ENCODE data around the gene ALDH8A1.

ALDH8A1 gene, protein sequence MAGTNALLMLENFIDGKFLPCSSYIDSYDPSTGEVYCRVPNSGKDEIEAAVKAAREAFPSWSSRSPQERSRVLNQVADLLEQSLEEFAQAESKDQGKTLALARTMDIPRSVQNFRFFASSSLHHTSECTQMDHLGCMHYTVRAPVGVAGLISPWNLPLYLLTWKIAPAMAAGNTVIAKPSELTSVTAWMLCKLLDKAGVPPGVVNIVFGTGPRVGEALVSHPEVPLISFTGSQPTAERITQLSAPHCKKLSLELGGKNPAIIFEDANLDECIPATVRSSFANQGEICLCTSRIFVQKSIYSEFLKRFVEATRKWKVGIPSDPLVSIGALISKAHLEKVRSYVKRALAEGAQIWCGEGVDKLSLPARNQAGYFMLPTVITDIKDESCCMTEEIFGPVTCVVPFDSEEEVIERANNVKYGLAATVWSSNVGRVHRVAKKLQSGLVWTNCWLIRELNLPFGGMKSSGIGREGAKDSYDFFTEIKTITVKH

DNA sequence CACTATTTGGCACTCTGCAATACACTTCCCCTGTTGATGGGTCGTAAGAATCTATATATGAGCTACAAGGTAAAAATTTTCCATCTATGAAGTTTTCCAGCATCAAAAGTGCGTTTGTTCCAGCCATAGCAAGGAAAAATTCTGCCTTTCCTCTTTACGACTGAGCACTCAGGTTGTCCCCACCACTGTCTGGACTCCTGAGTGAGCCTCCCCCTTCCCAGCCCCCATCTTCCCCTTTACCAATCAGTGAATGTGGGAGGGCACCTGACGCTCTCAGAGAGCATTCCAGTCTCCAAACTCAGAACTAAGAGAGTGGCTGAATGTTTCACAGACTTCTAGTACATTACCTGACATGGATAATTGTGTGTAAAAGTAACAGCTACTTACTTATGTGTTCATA lies at the start of gene ALDH8A1:
TSS of gene ALDH8A1 (minus strand) at position 175 of the 400 bp plus-strand sequence. CDS start at position 127, 48 bp downstream.
- DNase-seq (ENCODE audit: low spot score): no peak

DNA sequence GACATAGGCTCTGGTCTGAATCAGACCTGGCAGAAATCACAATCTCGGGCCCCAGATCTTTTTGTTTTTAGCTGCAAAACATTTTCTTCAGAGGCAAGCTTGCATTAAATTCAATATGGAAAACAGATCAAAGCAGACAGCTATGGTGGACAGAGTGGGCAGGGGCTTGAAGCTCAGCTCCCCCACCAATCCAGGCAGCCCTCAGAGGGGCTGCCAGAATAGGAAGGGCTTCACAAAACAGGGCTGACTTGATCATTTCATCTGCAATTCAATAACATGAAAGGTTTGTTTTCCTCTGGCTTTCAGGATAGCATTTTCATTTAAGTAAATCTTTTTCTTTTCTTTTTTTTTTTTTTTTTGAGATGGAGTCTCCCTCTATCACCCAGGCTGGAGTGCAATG lies 49.2 kb upstream of the ALDH8A1 start:
- no peak for DNase-seq (ENCODE audit: low spot score)

DNA sequence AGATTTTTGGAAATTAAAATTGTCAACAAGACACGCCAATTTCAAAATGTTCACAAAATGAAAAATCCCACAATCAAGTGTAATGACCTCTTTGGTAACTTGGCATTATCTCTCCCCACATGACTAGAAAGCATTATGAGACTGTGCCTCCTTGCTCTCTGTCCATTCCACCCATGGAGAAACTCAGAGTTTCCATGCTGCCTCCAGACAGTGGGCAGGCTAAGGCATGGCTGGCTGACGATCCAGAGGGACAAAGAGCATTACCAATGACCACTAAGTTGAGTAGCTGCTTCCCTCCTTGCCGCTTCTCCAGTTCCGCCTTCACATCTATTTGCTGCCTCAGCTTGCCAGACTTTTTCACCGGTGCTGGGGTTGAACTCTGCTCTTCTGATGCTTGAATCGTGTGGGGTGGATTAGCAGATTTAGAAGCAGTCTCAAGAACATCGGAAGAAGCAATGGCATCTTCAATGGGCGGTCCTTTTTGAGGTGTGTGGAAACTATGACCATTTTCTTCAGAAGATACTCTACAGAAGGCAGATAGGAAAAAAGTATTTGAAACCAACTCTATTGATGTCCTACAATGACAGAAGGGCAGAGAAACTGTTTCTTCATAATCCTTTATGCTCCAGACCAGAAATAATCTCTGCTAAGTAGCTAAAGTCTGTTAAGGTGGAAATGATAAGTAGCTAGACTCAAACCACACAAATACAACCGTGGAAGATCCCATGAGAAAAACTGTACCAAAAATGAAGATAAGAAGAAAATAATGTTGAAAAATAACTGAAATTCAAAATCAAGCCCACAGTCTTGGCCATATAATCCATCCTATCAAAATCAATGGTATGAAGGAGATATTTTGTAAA lies 47.5 kb upstream of the ALDH8A1 start:
- DNase-seq (ENCODE audit: low spot score): no peak

DNA sequence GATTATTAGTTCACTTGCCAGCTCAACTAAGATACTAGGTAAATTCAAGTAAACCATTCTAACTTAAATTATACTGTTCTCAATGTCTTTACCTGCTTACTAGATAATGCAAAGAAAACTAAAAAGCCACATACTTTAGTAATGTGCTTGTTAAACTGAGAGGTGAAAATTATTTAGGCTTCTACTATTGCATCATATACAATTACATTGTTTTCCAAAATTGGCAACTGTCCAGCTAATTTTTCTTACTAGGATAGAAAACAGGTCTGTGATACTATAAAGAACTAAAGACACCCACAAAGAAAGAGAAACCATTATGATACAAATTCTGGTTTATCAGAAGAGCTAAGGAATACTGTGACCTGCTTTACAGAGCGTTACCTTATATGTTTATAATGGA lies 45.6 kb upstream of the ALDH8A1 start:
- DNase-seq (ENCODE audit: low spot score): no peak

DNA sequence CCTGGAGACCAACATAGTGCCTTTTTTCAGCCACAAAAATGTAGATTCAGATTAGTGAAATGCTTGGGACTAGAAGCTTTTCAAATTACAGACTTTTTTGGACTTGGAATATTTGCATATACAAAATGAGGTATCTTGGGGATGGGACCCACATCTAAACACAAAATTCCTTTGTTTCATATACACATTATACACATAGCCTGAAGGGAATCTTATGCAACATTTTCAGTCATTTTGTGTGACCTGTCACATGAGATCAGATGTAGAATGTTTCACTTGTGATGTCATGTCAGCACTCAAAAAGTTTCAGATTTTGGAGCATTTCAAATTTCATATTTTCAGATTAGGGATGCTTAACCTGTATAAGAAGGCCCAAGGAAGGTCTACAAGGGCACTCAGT lies 44.5 kb upstream of the ALDH8A1 start:
- DNase-seq (ENCODE audit: low spot score): no peak

DNA sequence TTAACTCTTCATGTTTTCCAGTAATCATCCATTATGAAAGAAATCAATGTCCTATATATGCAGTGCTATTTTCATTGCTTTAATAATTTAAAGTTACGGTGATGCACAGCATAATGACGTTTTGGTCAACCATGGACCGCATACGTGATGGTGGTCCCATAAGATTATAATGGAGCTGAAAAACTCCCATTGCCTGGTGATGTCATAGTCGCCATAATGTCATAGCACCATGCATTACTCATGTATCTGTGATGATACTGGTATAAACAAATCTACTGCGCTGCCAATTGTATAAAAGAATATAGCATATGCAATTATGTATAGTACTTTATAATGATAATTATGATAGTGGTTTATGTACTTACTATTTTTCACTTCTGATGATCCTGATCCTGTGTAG lies 42.3 kb upstream of the ALDH8A1 start:
- DNase-seq (ENCODE audit: low spot score): no peak

DNA sequence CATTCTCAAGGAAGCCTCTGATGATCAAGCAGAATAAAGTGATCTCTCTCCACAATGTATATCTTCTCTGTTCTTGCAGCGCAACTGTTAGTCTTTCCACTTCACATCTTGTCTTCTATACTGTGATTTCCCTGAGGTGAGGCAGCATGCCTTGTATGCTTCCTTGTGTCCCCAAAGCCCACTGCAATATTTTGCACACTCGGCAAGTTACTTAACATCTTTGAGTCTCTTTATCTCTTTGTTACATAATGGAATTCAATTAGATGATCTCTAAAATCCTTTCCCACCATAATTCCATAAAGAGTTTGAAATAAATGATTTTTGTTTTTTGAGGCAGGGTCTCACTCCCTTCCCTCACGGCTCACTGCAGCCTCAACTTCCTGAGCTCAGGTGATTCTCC lies 40.4 kb upstream of the ALDH8A1 start:
- no peak for DNase-seq (ENCODE audit: low spot score)

DNA sequence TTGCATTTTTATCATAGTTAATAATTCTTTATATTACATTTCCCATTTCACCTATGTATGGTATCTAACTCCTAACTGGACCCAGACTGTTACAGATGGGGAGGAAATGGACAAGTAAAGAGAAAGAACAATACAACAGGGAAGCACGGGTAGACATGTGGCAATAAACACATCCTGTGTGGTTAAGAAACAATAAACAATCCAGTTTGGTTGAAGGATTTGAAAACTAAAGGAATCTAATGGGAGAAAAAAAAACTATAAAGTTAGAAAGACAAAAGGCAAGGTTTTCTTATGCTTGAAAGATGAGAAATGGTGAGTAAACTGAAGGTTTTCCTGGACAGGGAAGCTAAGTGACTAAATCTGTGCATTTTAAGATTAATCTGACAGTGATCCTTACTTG lies 34.9 kb upstream of the ALDH8A1 start:
- DNase-seq (ENCODE audit: low spot score): peak; percentile 5

DNA sequence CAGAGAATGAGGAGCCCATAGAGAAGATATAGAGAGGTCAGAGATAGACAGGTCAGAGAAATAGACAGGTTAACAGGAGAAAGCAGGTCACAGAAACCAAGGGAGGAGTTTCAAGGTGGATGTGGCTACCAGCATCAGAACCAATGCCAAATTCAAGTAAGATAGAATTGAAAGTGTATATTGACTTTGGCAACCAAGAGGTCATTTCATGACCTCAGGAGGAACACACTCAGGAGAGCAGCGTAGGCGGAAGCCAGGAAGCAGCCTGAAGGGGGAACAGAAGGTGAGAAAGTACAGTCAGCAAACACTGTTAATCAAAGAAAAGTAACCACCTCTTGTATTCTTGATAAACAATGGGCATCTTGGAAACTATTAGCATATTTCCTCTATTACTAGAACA lies 33.9 kb upstream of the ALDH8A1 start:
- DNase-seq (ENCODE audit: low spot score): no peak

DNA sequence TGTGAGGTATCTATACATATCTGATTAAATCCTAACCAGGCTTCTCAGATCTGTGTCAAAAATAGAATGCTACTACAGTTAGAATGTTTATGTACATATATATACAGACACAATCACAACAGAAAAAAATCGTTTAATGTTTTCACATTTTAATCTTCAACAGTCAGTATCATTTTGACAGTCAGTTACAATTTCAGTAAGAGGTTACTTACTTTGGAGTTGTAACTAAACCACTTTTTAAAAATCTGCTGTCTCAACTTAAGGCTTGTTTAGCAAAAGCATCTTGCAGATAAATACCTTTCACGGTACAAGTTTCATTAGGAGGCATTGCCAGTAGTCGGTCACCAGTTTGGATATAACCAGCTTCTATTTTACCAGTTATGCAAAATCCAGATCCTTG lies 32.3 kb upstream of the ALDH8A1 start:
- DNase-seq (ENCODE audit: low spot score): no peak

DNA sequence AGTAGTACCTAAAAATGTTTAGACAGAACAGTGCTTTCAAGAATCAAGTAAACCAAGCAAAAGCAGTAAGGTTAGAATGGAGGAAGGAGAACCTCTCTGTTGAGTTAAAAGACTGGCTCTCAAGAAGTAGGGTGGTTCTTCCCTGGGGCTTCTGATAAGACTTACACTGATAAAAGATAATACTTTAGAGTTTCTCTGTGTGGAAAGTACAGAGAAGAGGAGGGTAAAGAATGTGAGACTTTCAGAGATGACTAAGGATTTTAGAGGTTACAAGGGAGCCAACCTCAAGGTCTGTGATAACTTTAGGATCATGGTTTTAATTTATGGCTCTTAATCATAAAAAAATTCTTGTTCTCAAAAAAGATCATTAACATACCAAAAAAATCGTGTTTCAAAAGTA lies 30.9 kb upstream of the ALDH8A1 start:
- no peak for DNase-seq (ENCODE audit: low spot score)

DNA sequence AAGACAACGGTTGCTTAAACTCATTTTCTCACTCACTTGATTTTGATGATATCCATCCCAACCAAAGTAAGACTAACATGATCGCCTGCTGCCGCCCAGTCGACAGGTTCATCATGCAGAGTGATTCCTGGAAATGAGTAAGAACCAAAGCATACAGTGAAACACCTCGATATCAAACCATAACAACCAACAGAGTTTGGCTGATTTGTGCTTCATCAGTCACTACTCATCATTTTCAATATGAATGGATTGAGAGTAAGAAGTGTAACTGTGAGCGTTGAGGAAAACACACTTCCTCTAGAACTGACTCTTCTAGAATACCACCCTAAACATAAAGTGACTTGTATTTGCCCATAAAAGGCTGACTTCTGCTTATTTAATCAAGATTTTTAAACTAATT lies 29.2 kb upstream of the ALDH8A1 start:
- DNase-seq (ENCODE audit: low spot score): no peak

DNA sequence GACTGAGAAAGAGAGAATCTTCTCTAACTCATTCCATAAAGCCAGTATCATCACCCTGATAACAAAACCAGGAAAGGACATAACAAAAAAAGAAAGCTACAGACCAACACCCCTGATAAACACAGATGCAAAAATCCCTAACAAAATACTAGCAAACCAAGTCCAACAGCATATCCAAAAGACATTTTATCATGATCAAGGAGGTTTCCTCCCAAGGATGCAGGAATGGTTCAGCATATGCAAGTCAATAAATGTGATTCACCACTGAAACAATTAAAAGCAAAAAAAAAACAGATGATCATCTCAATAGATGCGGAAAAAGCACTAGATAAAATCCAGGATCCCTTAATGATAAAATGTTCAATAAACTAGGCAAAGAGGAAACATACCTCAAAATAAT lies 24.5 kb upstream of the ALDH8A1 start:
- no peak for DNase-seq (ENCODE audit: low spot score)

DNA sequence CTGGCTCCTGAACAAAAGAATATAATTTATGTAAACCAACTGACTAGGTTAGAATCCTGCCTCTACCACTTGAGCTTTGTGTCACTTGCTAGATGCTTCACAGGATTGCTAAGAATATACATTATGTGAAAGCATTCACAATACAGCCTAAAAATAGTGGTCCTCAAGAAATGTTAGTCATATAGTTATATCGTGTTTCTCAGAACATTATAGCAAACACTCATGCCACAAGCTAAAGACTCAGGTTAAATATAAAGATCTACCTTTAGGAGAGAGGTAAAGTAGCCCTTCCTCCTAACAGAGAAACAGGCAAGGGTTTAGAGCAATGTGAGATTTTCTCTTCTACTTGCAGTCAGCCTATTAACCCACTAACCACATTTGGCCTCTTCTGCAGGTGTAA lies 17.8 kb upstream of the ALDH8A1 start:
- DNase-seq (ENCODE audit: low spot score): no peak

DNA sequence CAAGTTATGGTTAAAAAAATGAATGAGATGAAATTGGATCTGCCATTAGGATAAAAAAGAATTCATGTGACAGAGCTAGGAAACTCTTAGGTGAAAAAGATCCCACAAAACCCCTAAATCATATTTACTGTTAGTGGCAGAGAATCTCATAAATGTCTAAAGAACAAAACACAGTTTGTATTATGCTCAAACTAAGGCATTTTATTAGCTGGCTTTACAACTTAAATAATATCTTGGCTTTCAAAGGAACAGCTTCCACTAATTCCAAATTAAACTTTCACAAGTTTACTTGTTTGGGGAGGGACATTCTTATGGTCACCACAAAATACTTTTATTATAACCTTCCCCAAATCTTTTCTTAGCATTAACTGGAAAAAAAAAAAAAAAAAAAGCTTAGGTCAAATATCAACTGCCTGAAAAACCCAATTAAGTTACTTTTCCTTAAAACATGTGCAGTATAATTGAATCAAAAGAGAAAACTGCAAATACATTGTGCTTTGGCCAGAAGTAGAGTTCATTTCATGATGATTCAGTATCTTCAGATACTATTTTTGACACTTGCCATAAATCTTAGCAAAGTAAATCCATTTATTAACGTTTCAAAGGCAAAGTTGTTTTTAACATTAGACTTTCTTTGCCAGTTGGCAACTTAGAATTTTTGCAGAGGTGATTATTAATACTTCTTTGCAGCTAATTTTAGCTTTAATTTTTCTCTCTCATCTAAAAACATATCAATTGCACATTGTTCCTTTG lies 14.7 kb upstream of the ALDH8A1 start:
- no peak for DNase-seq (ENCODE audit: low spot score)

DNA sequence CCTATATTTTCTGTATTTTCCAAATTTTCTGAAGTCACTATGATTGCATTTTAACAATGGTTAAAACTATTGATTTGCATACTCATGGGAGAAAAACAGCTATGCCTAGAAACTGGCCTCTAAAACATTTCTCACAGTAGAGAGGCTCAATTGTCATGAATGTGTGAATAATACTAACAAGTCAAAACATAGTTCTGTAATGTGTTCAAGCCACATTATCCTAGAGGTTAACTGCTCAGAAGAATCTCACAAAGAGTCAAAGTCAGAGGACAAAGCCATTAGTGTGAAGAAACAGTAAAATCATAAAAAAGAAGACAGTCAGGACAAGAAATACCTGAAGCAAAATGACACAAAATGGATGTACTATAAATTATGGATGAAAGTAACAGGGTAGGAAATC lies 12.5 kb upstream of the ALDH8A1 start:
- DNase-seq (ENCODE audit: low spot score): no peak

DNA sequence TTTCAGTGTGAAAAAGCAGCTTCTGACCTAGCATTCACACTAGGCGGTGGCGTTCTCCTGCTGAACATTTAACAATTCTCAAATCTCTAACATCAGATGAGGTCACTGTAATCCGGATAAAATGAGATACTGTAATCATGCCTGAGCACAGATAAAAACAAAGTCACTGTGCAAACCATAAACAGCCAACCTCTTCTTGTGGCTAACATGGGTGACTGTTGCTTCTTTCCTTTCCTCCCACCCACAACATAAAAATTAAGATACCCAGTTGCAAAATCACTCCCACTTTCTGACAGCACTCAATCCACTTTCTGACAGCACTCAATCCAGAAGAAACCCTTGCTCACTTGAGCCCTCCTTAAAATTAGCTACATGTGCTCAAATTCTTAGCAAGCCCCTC lies 11.5 kb upstream of the ALDH8A1 start:
- DNase-seq (ENCODE audit: low spot score): no peak

DNA sequence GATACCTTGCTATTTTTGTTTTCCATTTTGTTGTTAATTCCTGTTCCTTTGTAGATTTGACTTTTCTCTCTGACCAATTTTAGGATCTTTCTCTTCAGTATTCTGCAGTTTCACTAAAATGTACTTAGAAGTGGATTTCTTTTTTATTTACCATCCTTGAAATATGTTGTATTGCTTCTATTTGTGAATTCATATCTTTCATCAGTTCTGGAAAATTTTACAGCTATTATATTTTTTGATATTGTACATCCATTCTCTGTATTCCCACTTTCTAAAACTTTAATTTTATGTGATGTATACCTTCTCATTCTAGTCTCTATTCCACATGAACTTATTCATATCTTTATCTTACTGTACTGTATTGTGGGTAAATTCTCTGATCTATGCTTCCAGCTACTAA lies 9.7 kb upstream of the ALDH8A1 start:
- DNase-seq (ENCODE audit: low spot score): no peak

DNA sequence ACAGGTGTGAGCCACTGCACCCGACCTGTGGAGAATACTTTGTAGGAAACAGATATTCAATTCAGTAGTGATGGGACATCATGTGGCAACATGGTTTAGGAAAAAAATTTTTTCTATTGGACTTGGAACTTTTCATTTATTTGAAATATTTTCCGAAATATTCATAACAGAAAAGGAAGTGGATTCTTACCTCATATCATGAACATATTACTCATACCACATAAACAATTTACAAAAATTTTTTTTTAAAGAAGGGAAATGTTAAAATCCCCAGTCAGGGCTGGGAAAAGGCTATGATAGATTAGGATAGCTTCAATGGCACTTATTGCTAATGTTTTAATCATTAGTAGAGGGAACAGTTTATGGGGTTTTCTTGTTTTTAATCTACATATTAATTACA lies 6.8 kb upstream of the ALDH8A1 start:
- DNase-seq (ENCODE audit: low spot score): no peak

DNA sequence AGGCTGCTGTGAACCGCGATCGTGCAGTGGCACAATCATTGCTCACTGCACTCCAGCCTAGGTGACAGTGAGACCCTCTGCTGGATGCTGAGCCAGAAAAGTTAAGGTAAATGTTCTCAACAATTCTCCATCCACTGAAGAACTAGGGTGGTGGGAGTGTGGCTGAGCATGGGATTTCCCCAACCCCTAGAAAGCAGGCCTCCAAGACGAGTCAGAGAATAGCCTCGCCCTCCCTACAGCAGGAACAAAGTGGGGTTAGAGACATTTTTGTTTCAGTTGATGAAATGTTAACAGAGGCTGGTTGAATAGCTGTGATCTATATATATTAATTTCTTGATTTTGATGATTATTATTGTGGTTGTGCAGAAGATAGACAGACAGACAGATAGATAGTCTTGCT lies 6.1 kb upstream of the ALDH8A1 start:
- DNase-seq (ENCODE audit: low spot score): no peak

DNA sequence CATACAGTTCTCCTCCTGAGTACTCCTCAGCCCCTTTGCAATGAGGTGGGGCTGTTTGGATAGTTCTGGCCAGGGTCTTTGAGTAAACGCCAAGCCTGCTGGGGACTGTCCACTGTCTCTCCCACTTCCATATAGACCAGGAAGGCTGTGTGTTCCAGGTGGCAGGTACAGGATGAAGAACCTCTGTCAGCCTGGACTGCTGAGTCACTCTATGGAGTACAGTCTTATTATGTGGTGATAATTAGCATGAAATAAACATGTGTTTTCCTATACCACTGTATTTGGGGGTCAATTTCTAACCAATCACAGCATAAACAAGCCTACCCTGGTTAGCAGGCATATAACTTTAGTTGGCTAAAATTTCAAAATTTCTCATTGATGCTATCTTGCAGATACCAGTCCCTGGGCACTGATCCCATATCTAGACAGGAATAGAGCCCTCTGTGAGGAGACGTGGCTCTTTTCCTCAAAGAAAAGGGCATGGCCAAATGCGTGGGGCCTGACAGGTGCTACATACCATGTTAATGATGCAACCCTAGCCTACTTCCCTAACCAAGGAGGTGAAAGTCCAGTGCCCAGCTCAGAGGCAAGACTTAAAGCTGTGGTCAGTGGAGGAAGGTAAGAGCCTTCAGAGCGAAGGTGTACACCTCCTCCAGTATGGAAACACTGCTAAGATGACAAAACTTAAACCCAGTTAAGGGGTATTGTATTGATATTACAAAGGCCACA lies 4.5 kb upstream of the ALDH8A1 start:
- no peak for DNase-seq (ENCODE audit: low spot score)

All from SW480 (cell line).